ENCODE results near the gene CBLB.

GRCh38 chr3:105618556-105618955, 250.3 kb downstream of the CBLB start:
- TF ChIP-seq CTCF (IDR thresholded peaks at IDR 0.05; ENCODE audit: insufficient read depth, low read depth, low read length) (no peak), EZH2 (IDR thresholded peaks at IDR 0.05; ENCODE audit: insufficient read depth, low read length) (no peak)

Data from astrocyte (in vitro differentiated cells and primary cell).